Transverse colon (tissue), 3 donors: ENCODE results near the gene COPS7A.

ENCODE experiments used
- EP300 ChIP-seq: sonication (generic); formaldehyde crosslinking; IDR thresholded peaks from one replicate; pipeline ENCODE4 v1.6.1; 2017; ENCODE audit warnings: antibody characterized with exemption, low read depth
- POLR2A ChIP-seq: fragments of 450-650 bp; IDR thresholded peaks from one replicate; pipeline ENCODE4 v1.6.1; 2016; ENCODE audit warnings: antibody characterized with exemption, mild to moderate bottlenecking, moderate library complexity
- TF ChIP-seq, protein P1 (sequence below), 5 experiments: fragments of 200-600 bp in 3 of 5; fragments of 450-650 bp in 2 of 5; sonication (generic) in 3 of 5; IDR thresholded peaks; 1 replicate in 2 of 5; 2 replicates in 3 of 5; pipeline ENCODE4 v1.5.1; 2016 to 2017; ENCODE audit warnings: antibody characterized with exemption in 5 of 5, inconsistent platforms in 3 of 5, mild to moderate bottlenecking in 2 of 5, moderate library complexity in 1 of 5

DNA sequence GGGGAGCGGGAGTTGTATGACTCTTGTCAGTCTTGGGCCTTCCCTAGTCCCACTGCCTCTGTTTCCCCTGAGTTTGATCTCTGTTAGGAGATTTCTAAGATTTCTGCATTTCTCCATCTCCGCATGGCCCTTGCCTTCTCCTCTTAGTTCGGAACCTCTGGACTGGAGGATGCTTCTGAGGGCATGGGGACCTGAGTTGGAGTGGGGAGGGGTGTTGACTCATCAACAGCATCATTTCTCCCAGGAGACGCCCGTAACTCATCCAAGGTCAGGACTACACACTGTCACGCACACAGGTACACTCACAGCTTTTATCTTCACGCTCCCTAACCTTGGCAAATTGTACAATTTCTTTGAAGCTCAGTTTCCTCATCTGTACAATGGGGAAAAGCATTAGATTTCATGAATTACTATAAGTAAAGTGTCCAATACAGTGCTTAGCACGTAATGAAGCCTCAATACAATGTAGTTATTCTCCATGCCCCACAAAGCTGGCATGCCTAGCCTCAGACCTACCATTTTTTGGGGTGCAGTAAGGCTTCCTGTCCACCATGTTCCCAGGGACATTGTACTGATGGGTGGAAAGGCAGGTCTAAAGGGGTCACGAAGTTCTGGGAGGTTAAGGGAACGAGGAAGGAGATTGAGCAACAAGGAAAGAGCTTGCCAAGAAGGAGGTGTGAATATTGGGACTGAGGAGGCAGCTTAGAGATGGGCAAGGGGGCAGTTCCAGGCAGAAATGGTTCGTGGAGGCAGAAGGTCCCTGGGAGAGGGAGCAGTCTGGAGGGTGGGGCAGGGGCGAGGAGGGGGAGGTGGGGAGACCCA lies 47.9 kb downstream of the COPS7A start:
- TF ChIP-seq, protein P1, sequence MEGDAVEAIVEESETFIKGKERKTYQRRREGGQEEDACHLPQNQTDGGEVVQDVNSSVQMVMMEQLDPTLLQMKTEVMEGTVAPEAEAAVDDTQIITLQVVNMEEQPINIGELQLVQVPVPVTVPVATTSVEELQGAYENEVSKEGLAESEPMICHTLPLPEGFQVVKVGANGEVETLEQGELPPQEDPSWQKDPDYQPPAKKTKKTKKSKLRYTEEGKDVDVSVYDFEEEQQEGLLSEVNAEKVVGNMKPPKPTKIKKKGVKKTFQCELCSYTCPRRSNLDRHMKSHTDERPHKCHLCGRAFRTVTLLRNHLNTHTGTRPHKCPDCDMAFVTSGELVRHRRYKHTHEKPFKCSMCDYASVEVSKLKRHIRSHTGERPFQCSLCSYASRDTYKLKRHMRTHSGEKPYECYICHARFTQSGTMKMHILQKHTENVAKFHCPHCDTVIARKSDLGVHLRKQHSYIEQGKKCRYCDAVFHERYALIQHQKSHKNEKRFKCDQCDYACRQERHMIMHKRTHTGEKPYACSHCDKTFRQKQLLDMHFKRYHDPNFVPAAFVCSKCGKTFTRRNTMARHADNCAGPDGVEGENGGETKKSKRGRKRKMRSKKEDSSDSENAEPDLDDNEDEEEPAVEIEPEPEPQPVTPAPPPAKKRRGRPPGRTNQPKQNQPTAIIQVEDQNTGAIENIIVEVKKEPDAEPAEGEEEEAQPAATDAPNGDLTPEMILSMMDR (IDR thresholded peaks at IDR 0.05) = no peak
- TF ChIP-seq POLR2A = no peak
- TF ChIP-seq EP300 = no peak
